H9 (cell line): ENCODE measurements around the gene WASHC3. TPM values are rescaled to one million over a fixed set of nuclear protein-coding genes. Genes with fewer than 3 reads are reported as not detected.

ENCODE experiments used
- DNase-seq: peaks from one replicate; pipeline ENCODE4 v3.0.0-alpha.2; 2017
- H2AFZ ChIP-seq: one replicate; pipeline ENCODE4 v1.6.1; 2013; ENCODE audit warnings: mild to moderate bottlenecking, low read length, control low read depth, moderate library complexity
- H2AK5ac ChIP-seq: 2 replicates; pipeline ENCODE4 v1.6.1; 2013; ENCODE audit warnings: low read length, control low read depth, mixed read lengths; ENCODE audit not compliant: insufficient read length
- H2BK120ac ChIP-seq: one replicate; pipeline ENCODE4 v1.6.1; 2013; ENCODE audit warnings: low read depth, mild to moderate bottlenecking, low read length, control low read depth, inconsistent platforms; ENCODE audit not compliant: poor library complexity, severe bottlenecking
- H2BK12ac ChIP-seq: 2 replicates; pipeline ENCODE4 v1.6.1; 2013; ENCODE audit warnings: low read length, control low read depth, mixed read lengths, low read depth; ENCODE audit not compliant: insufficient read length
- H2BK15ac ChIP-seq: 2 replicates; pipeline ENCODE4 v1.6.1; 2013; ENCODE audit warnings: low read depth, low read length, control low read depth
- H2BK20ac ChIP-seq: one replicate; pipeline ENCODE4 v1.6.1; 2013; ENCODE audit warnings: low read depth, mild to moderate bottlenecking, low read length, control low read depth, inconsistent platforms; ENCODE audit not compliant: poor library complexity, severe bottlenecking
- H2BK5ac ChIP-seq: 2 replicates; pipeline ENCODE4 v1.6.1; 2013; ENCODE audit warnings: low read length, control low read depth, mixed read lengths; ENCODE audit not compliant: insufficient read length
- H3K14ac ChIP-seq: 2 replicates; pipeline ENCODE4 v1.6.1; 2013; ENCODE audit warnings: low read length, control low read depth; ENCODE audit not compliant: insufficient read depth
- H3K18ac ChIP-seq: 2 replicates; pipeline ENCODE4 v1.6.1; 2013; ENCODE audit warnings: low read depth, mild to moderate bottlenecking, mixed read lengths, low read length, control low read depth; ENCODE audit not compliant: insufficient read length
- H3K23ac ChIP-seq: 2 replicates; pipeline ENCODE4 v1.6.1; 2013; ENCODE audit warnings: low read length, control low read depth, mixed read lengths, low read depth; ENCODE audit not compliant: insufficient read length
- H3K23me2 ChIP-seq: 2 replicates; pipeline ENCODE4 v1.6.1; 2013; ENCODE audit warnings: low read depth, mild to moderate bottlenecking, mixed read lengths, low read length, control low read depth; ENCODE audit not compliant: insufficient read length, poor library complexity, severe bottlenecking
- H3K27ac ChIP-seq: 2 replicates; pipeline ENCODE4 v1.5.1; 2013; ENCODE audit warnings: low read length, control low read depth, mixed read lengths, low read depth; ENCODE audit not compliant: insufficient read length
- H3K27me3 ChIP-seq: 2 replicates; pipeline ENCODE4 v1.6.1; 2013; ENCODE audit warnings: low read length, control low read depth, inconsistent platforms; ENCODE audit not compliant: insufficient read depth
- H3K4ac ChIP-seq: 2 replicates; pipeline ENCODE4 v1.6.1; 2013; ENCODE audit warnings: low read depth, mild to moderate bottlenecking, control low read depth, inconsistent platforms, low read length, moderate library complexity
- H3K4me1 ChIP-seq: 2 replicates; pipeline ENCODE4 v1.6.1; 2013; ENCODE audit warnings: low read length, control low read depth, inconsistent platforms; ENCODE audit not compliant: insufficient read depth
- H3K4me2 ChIP-seq: 2 replicates; pipeline ENCODE4 v1.6.1; 2013; ENCODE audit warnings: low read length, control low read depth, mixed read lengths; ENCODE audit not compliant: insufficient read length, insufficient read depth
- H3K56ac ChIP-seq: 2 replicates; pipeline ENCODE4 v1.6.1; 2013; ENCODE audit warnings: low read depth, mild to moderate bottlenecking, mixed read lengths, low read length, control low read depth; ENCODE audit not compliant: insufficient read length
- H3K79me1 ChIP-seq: 2 replicates; pipeline ENCODE4 v1.6.1; 2013; ENCODE audit warnings: low read depth, mild to moderate bottlenecking, moderate library complexity, low read length, control low read depth, inconsistent platforms; ENCODE audit not compliant: insufficient read depth, poor library complexity, severe bottlenecking
- H3K79me2 ChIP-seq: 2 replicates; pipeline ENCODE4 v1.6.1; 2013; ENCODE audit warnings: low read length, control low read depth, inconsistent platforms; ENCODE audit not compliant: insufficient read depth
- H3K9ac ChIP-seq: 2 replicates; pipeline ENCODE4 v1.6.1; 2013; ENCODE audit warnings: low read length, control low read depth, mixed read lengths; ENCODE audit not compliant: insufficient read length; ENCODE audit errors: extremely low read depth
- H3K9me3 ChIP-seq: one replicate; pipeline ENCODE4 v1.6.1; 2013; ENCODE audit warnings: low read depth, low read length, inconsistent platforms; ENCODE audit not compliant: control insufficient read depth
- H3T11ph ChIP-seq: one replicate; pipeline ENCODE4 v1.6.1; 2013; ENCODE audit warnings: mild to moderate bottlenecking, low read length, control low read depth, inconsistent platforms
- H4K20me1 ChIP-seq: one replicate; pipeline ENCODE4 v1.6.1; 2013; ENCODE audit not compliant: control insufficient read depth, insufficient read length, insufficient read depth
- H4K5ac ChIP-seq: 2 replicates; pipeline ENCODE4 v1.6.1; 2013; ENCODE audit warnings: low read depth, mild to moderate bottlenecking, mixed read lengths, low read length, control low read depth; ENCODE audit not compliant: insufficient read length
- H4K8ac ChIP-seq: replicated peaks from 2 replicates; pipeline ENCODE4 v1.6.1; 2013; ENCODE audit warnings: low read length, control low read depth, mixed read lengths, low read depth; ENCODE audit not compliant: insufficient read length
- H4K91ac ChIP-seq: 2 replicates; pipeline ENCODE4 v1.6.1; 2013; ENCODE audit warnings: low read depth, mild to moderate bottlenecking, moderate library complexity, mixed read lengths, low read length, control low read depth; ENCODE audit not compliant: insufficient read length
- H3K27ac Mint-ChIP-seq, 3 experiments: 2 replicates in 2 of 3; 3 replicates in 1 of 3; pipeline ENCODE4 v1.8.0; 2020 to 2021; ENCODE audit warnings: mixed read lengths in 3 of 3, mild to moderate bottlenecking in 1 of 3, moderate library complexity in 1 of 3
- H3K27me3 Mint-ChIP-seq: 2 replicates; pipeline ENCODE4 v1.8.0; 2021; ENCODE audit warnings: low read depth, mild to moderate bottlenecking, moderate library complexity, mixed read lengths
- H3K36me3 Mint-ChIP-seq, 3 experiments: 2 replicates in 2 of 3; 3 replicates in 1 of 3; pipeline ENCODE4 v1.8.0; 2020 to 2021; ENCODE audit warnings: low read depth in 3 of 3, mixed read lengths in 3 of 3; ENCODE audit not compliant: insufficient read depth in 1 of 3
- H3K4me1 Mint-ChIP-seq, 2 experiments: 2 replicates each; pipeline ENCODE4 v1.8.0; 2020; ENCODE audit warnings: mixed read lengths in 2 of 2
- H3K4me3 Mint-ChIP-seq, 2 experiments: 2 replicates in 1 of 2; 3 replicates in 1 of 2; pipeline ENCODE4 v1.8.0; 2020 to 2021; ENCODE audit warnings: mild to moderate bottlenecking in 2 of 2, mixed read lengths in 2 of 2, moderate library complexity in 1 of 2
- H3K9me3 Mint-ChIP-seq, 2 experiments: 2 replicates in 1 of 2; 3 replicates in 1 of 2; pipeline ENCODE4 v1.8.0; 2020; ENCODE audit warnings: mild to moderate bottlenecking in 2 of 2, mixed read lengths in 2 of 2, moderate library complexity in 1 of 2
- WGBS: extraction: QIAGEN DNeasy Blood & Tissue Kit; methylation state at CpG from one replicate; pipeline ENCODE4 v1.1.7; 2013; ENCODE audit warnings: missing lambda C conversion rate, low lambda C conversion rate, mixed read lengths; ENCODE audit not compliant: insufficient read length; ENCODE audit errors: extremely low coverage; 5-methylcytosine and 5-hydroxymethylcytosine counted together
- total RNA-seq: library from RNA; stranded (reverse); gene quantifications from 2 replicates; pipeline ENCODE4 v1.2.1, GENCODE V29; 2021
- TF ChIP-seq, protein P1 (sequence below): fragments of 200-600 bp; sonication (generic); conservative IDR thresholded peaks from 3 replicates; pipeline ENCODE4 v1.8.0; 2021; ENCODE audit warnings: antibody characterized with exemption, mild to moderate bottlenecking

The WASHC3 gene
- total RNA-seq, 1 experiment from 2014 or later = 14.1 TPM

DNA sequence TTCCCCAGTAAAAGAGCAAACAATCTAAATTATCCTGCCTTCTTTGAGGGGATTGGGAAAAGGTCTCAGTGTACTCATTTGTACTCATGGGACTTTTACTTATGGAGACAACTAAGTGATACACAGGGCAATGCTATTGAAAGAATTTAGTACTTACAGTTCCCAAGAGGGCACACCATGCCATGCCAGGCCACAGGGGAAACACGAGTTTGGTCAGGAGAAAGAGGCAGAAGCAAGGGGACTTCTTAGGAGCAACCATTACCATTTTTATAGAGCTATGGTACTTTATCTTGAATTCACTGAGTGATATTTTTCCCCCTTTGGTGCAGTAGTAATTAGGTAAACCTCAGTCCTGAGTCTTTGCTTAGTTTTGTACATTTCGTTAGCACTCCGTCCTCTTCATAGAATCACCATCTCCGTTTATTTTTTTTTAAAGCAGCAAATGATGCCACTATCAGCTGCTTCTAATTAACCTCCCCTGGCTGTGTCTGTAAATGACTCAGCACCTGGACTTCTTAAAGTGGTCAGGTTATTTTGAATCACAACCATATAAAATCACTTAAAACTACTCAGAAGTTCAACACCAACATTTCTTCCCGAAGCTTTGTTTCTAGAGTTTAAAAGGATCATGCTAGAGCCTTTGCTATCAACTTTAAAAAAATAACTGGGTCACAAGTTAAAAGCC, 5.9 kb upstream of the WASHC3 start:
- H3K4me2 ChIP-seq = no peak overlapping the region
- no peak for DNase-seq
- H3K27ac Mint-ChIP-seq = no peak overlapping the region
- H3K23ac ChIP-seq = no peak overlapping the region
- no peaks in the 10 kb centered on the region for H3K79me2 ChIP-seq
- no peaks in the 10 kb centered on the region for H3K4me1 ChIP-seq
- no peak overlapping the region for H3K18ac ChIP-seq
- WGBS = no CpG with 5 or more reads among the region's 5 CpGs
- no peak overlapping the region for H2BK12ac ChIP-seq
- H3K9me3 ChIP-seq = no peaks in the 10 kb centered on the region
- no peaks in the 10 kb centered on the region for H3K4me1 Mint-ChIP-seq
- no peak overlapping the region for H4K91ac ChIP-seq
- no peak overlapping the region for H4K5ac ChIP-seq
- no peaks in the 10 kb centered on the region for H3K36me3 Mint-ChIP-seq
- H3K56ac ChIP-seq = no peak overlapping the region
- no peak overlapping the region for H3K4ac ChIP-seq
- no peak overlapping the region for H3T11ph ChIP-seq
- no peak overlapping the region for H4K8ac ChIP-seq
- no peak overlapping the region for H3K27ac ChIP-seq
- no peaks in the 10 kb centered on the region for H3K9me3 Mint-ChIP-seq
- no peak overlapping the region for H2BK5ac ChIP-seq
- no peak overlapping the region for H2BK15ac ChIP-seq
- H2AK5ac ChIP-seq = no peak overlapping the region
- no peaks in the 10 kb centered on the region for H3K27me3 ChIP-seq
- no peaks in the 10 kb centered on the region for H3K23me2 ChIP-seq
- no peak overlapping the region for H2BK20ac ChIP-seq
- no peaks in the 10 kb centered on the region for H3K79me1 ChIP-seq
- H3K4me3 Mint-ChIP-seq = no peak overlapping the region
- H2AFZ ChIP-seq = no peak overlapping the region
- no peaks in the 10 kb centered on the region for H4K20me1 ChIP-seq
- TF ChIP-seq, protein P1, sequence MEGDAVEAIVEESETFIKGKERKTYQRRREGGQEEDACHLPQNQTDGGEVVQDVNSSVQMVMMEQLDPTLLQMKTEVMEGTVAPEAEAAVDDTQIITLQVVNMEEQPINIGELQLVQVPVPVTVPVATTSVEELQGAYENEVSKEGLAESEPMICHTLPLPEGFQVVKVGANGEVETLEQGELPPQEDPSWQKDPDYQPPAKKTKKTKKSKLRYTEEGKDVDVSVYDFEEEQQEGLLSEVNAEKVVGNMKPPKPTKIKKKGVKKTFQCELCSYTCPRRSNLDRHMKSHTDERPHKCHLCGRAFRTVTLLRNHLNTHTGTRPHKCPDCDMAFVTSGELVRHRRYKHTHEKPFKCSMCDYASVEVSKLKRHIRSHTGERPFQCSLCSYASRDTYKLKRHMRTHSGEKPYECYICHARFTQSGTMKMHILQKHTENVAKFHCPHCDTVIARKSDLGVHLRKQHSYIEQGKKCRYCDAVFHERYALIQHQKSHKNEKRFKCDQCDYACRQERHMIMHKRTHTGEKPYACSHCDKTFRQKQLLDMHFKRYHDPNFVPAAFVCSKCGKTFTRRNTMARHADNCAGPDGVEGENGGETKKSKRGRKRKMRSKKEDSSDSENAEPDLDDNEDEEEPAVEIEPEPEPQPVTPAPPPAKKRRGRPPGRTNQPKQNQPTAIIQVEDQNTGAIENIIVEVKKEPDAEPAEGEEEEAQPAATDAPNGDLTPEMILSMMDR = no peak
- no peak overlapping the region for H3K9ac ChIP-seq
- H3K27me3 Mint-ChIP-seq = no peaks in the 10 kb centered on the region
- H3K14ac ChIP-seq = no peak overlapping the region
- no peak overlapping the region for H2BK120ac ChIP-seq
